Adrenal gland (tissue), 12 donors: ENCODE data around the gene DCANP1. TPM values are rescaled to one million over a fixed set of nuclear protein-coding genes. Genes with fewer than 3 reads are reported as not detected.

Experiments used
- DNase-seq, 7 donors: peaks; one replicate each; pipeline ENCODE4 v3.0.0-alpha.2; 2019 to 2020
- H3K27ac ChIP-seq, 5 donors: fragments of 200-600 bp; sonication (generic) in 4 of 5; 1 replicate in 3 of 5; 2 replicates in 2 of 5; pipeline versions ENCODE4 v1.5.1 to v1.8.0; 2016 to 2020; ENCODE audit warnings: mild to moderate bottlenecking in 1 of 5
- H3K27me3 ChIP-seq: fragments of 200-600 bp; 2 replicates; pipeline ENCODE4 v1.8.0; 2021
- H3K36me3 ChIP-seq, 2 donors: fragments of 200-600 bp; replicated peaks in 1 of 2; 1 replicate in 1 of 2; 2 replicates in 1 of 2; pipeline versions ENCODE4 v1.5.1 to v1.8.0; 2018 to 2022
- H3K4me1 ChIP-seq, 2 donors: fragments of 200-600 bp; replicated peaks in 1 of 2; 1 replicate in 1 of 2; 2 replicates in 1 of 2; pipeline versions ENCODE4 v1.5.1 to v1.8.0; 2018 to 2021
- H3K4me3 ChIP-seq, 4 donors: fragments of 200-600 bp; sonication (generic) in 3 of 4; one replicate each; pipeline ENCODE4 v1.5.1; 2016 to 2018
- H3K9me3 ChIP-seq, 3 donors: fragments of 200-600 bp; sonication (generic) in 1 of 3; replicated peaks in 1 of 3; 1 replicate in 2 of 3; 2 replicates in 1 of 3; pipeline versions ENCODE4 v1.5.1 to v1.8.0; 2016 to 2021
- POLR2A ChIP-seq, 2 donors: fragments of 450-650 bp; IDR thresholded peaks; one replicate each; pipeline ENCODE4 v1.6.1; 2017; ENCODE audit warnings: antibody characterized with exemption in 2 of 2, mild to moderate bottlenecking in 2 of 2, moderate library complexity in 1 of 2
- WGBS, 4 donors: extraction: QIAGEN DNeasy Blood & Tissue Kit in 2 of 4; methylation state at CpG; one replicate each; pipeline versions ENCODE4 v1.1.5 to v1.1.7; 2013 to 2017; 5-methylcytosine and 5-hydroxymethylcytosine counted together
- intact Hi-C, 2 donors: fragments of 100-400 bp; cut with DNase I; formaldehyde crosslinking; loops; one replicate each; pipeline versions ENCODE4 v1.14.1 to v1.15.0; 2022 to 2023
- polyA plus RNA-seq, 3 donors: library from polyadenylated mRNA; stranded (reverse); fragments of 200-250 nt in 2 of 3; fragments of 350-450 nt in 1 of 3; fragmentation: Illumina TruSeq in 1 of 3; extraction: RNeasy Lipid Tissue Mini Kit (QIAGEN cat#74804) in 1 of 3; gene quantifications; one replicate each; pipeline ENCODE4 v1.2.3, GENCODE V29; 2013 to 2014
- total RNA-seq, 9 donors: library from RNA; depleted of rRNA in 4 of 9; stranded (reverse); fragments of >200 nt in 4 of 9; fragments of 120-200 nt in 1 of 9; fragmentation: NEBNext Ultra II Directional in 1 of 9; extraction: Animal tissue kit (Norgen Biotek cat#: 25700) in 1 of 9; gene quantifications; one replicate each; pipeline versions ENCODE4 v1.1.0 to v1.2.4, GENCODE V29; 2013 to 2023
- TF ChIP-seq, protein P1 (sequence below), 6 experiments: fragments of 450-650 bp in 4 of 6; fragments of 200-600 bp in 2 of 6; sonication (generic) in 1 of 6; IDR thresholded peaks; 1 replicate in 5 of 6; 2 replicates in 1 of 6; pipeline versions ENCODE4 v1.5.1 to v1.8.0; 2016 to 2021; ENCODE audit warnings: antibody characterized with exemption in 6 of 6, mild to moderate bottlenecking in 2 of 6, moderate library complexity in 1 of 6
- donor health status: healthy with polysubstance abuse.
- donor health status: Bipolar disorder and iron deficiency.
- donor health status: DM: yes; HTN: yes; CAD: no.
- donor health status: DM: no; HTN: no; CAD: no.
- donor health status: DM: no; HTN: no; CAD: no.
- donor health status: DM: yes; HTN: yes; CAD: no.

DCANP1 gene
- total and polyA plus RNA-seq, 12 donors: 0.08 TPM; not detected in 11

GRCh38 chr5:135446615-135447014, 533 bp downstream of the DCANP1 start:
- Histone ChIP-seq H3K27ac (no peak overlapping the region), H3K4me3 (no peak overlapping the region), H3K36me3 (no peaks in the 10 kb centered on the region), H3K9me3 (no peaks in the 10 kb centered on the region), H3K4me1 (no peaks in the 10 kb centered on the region), H3K27me3 (no peaks in the 10 kb centered on the region)
- DNase-seq: peak in 1 of 7 donors; percentile 31
- TF ChIP-seq, protein P1, sequence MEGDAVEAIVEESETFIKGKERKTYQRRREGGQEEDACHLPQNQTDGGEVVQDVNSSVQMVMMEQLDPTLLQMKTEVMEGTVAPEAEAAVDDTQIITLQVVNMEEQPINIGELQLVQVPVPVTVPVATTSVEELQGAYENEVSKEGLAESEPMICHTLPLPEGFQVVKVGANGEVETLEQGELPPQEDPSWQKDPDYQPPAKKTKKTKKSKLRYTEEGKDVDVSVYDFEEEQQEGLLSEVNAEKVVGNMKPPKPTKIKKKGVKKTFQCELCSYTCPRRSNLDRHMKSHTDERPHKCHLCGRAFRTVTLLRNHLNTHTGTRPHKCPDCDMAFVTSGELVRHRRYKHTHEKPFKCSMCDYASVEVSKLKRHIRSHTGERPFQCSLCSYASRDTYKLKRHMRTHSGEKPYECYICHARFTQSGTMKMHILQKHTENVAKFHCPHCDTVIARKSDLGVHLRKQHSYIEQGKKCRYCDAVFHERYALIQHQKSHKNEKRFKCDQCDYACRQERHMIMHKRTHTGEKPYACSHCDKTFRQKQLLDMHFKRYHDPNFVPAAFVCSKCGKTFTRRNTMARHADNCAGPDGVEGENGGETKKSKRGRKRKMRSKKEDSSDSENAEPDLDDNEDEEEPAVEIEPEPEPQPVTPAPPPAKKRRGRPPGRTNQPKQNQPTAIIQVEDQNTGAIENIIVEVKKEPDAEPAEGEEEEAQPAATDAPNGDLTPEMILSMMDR (IDR thresholded peaks at IDR 0.05): no peak
- TF ChIP-seq POLR2A (IDR thresholded peaks at IDR 0.05): no peak
- 65 to 88% (median 72%) methylated on average over 6 to 7 of the region's 7 CpGs for WGBS, 4 donors
- intact Hi-C loops: no loop called here

DNA sequence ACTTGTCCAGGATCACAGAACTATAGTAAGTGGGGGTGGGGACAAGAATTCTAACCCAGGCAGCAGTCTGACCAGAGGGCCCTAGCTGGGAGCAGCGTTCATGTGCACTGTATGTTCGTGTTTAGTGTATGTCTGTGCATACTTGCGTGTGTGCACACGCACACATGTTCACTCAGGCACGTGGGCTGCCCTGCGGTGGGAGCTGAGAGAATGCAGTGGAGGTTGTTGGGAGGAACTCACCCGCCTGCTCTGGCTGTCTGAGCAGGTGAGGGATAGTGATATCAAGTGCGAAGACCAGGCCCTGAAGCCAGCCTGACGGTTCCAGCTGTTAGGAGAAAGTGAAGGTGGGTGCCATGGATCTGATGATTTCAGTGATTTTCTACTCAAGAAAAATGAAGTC, 942 bp downstream of the DCANP1 start:
- Histone ChIP-seq H3K36me3 (no peaks in the 10 kb centered on the region), H3K4me1 (no peaks in the 10 kb centered on the region), H3K27ac (no peak overlapping the region), H3K27me3 (no peaks in the 10 kb centered on the region), H3K4me3 (no peak overlapping the region), H3K9me3 (no peaks in the 10 kb centered on the region)
- DNase-seq: peak in 1 of 7 donors; percentile 7
- intact Hi-C loops: no loop called here
- TF ChIP-seq, protein P1 (IDR thresholded peaks at IDR 0.05): no peak
- no peak for TF ChIP-seq POLR2A (IDR thresholded peaks at IDR 0.05)
- WGBS, 4 donors: 74 to 92% (median 87%) methylated on average over 9 of the region's 9 CpGs

GRCh38 chr5:135445306-135445985, 1.7 kb downstream of the DCANP1 start:
- no peaks in the 10 kb centered on the region for H3K36me3 ChIP-seq
- intact Hi-C loops: no loop called here
- H3K9me3 ChIP-seq: no peaks in the 10 kb centered on the region
- H3K4me1 ChIP-seq: no peaks in the 10 kb centered on the region
- TF ChIP-seq POLR2A (IDR thresholded peaks at IDR 0.05): no peak
- 77 to 90% (median 85%) methylated on average over 4 to 14 of the region's 14 CpGs for WGBS, 4 donors
- no peaks in the 10 kb centered on the region for H3K27me3 ChIP-seq
- H3K27ac ChIP-seq: no peak overlapping the region
- peak in 2 of 7 donors; percentile 5 to 36 for DNase-seq
- no peak overlapping the region for H3K4me3 ChIP-seq

- no peak for TF ChIP-seq POLR2A (IDR thresholded peaks at IDR 0.05)
- TF ChIP-seq, protein P1 (IDR thresholded peaks at IDR 0.05): no peak
- no peaks in the 10 kb centered on the region for H3K4me1 ChIP-seq
- DNase-seq: peak in 2 of 7 donors; percentile 6 to 29
- no peaks in the 10 kb centered on the region for H3K36me3 ChIP-seq
- no peaks in the 10 kb centered on the region for H3K27me3 ChIP-seq
- no peak overlapping the region for H3K4me3 ChIP-seq
- WGBS, 4 donors: 80 to 87% (median 83%) methylated on average over 6 of the region's 6 CpGs
- intact Hi-C loops: no loop called here
- no peak overlapping the region for H3K27ac ChIP-seq
- H3K9me3 ChIP-seq: no peaks in the 10 kb centered on the region
Measured at GRCh38 chr5:135444881-135445280, 2.3 kb downstream of the DCANP1 start.

GRCh38 chr5:135444360-135444759, 2.8 kb downstream of the DCANP1 start:
- Histone ChIP-seq H3K27ac (no peak overlapping the region), H3K27me3 (no peaks in the 10 kb centered on the region), H3K9me3 (no peaks in the 10 kb centered on the region), H3K36me3 (no peaks in the 10 kb centered on the region), H3K4me3 (no peak overlapping the region), H3K4me1 (no peaks in the 10 kb centered on the region)
- TF ChIP-seq POLR2A (IDR thresholded peaks at IDR 0.05): no peak
- TF ChIP-seq, protein P1 (IDR thresholded peaks at IDR 0.05): no peak
- peak in 1 of 7 donors; percentile 21 for DNase-seq
- intact Hi-C loops: no loop called here
- 74 to 83% (median 78%) methylated on average over 13 of the region's 13 CpGs for WGBS, 4 donors
